Measurements from ENCODE around the gene MIB1. TPM values are rescaled to one million over a fixed set of nuclear protein-coding genes. Genes with fewer than 3 reads are reported as not detected.

The MIB1 gene
- total and polyA plus RNA-seq, 2 experiments from 2014 or later, result 10.8 to 56.7 TPM

- Histone ChIP-seq H3K4me1 (ENCODE audit: insufficient read depth) (no peaks in the 10 kb centered on the region), H3K27me3 (ENCODE audit: insufficient read depth) (no peaks in the 10 kb centered on the region), H3F3A (replicated peaks; ENCODE audit: low read depth) (no peaks in the 10 kb centered on the region), H2AFZ (no peak overlapping the region), H3K36me3 (ENCODE audit: insufficient read depth) (peaks cover 11% of the 10 kb centered on the region; the same call in 1 of the 2 replicates), H3K4me3 (no peak overlapping the region), H4K20me1 (replicated peaks; ENCODE audit: insufficient read depth) (0 out of 2 replicates have a peak, but pooled peaks cover 3% of the 10 kb centered on the region), H3K4me2 (no peak overlapping the region), H3K79me2 (replicated peaks; ENCODE audit: insufficient read depth) (no peaks in the 10 kb centered on the region), H3K9me2 (ENCODE audit: insufficient read depth) (no peaks in the 10 kb centered on the region), H3K27ac (ENCODE audit: low read depth) (no peak overlapping the region)
- no peaks in the 10 kb centered on the region for H3K4me1 Mint-ChIP-seq
- DNase-seq (ENCODE audit: low spot score), result no peak
- H3K27ac Mint-ChIP-seq, result no peak overlapping the region
- H3K27me3 Mint-ChIP-seq (ENCODE audit: insufficient read depth, low read depth, poor library complexity), result no peaks in the 10 kb centered on the region
- no peaks in the 10 kb centered on the region for H3K9me3 Mint-ChIP-seq
- no peak for ATAC-seq
- peaks cover 14% of the 10 kb centered on the region; the same call in 2 of the 3 replicates for H3K36me3 Mint-ChIP-seq (ENCODE audit: low read depth)
- H3K4me3 Mint-ChIP-seq, result no peak overlapping the region
- TF ChIP-seq ZNF114 (CRISPR knock-in tag; IDR thresholded peaks at IDR 0.05), result no peak
- no peak for TF ChIP-seq JUNB (IDR thresholded peaks at IDR 0.05; ENCODE audit: unreplicated experiment)
- no peak for TF ChIP-seq EZH2phosphoT487 (IDR thresholded peaks at IDR 0.05; ENCODE audit: unreplicated experiment)
- no peak for TF ChIP-seq EZH2 (IDR thresholded peaks at IDR 0.05; ENCODE audit: low read depth, unreplicated experiment)
- TF ChIP-seq, protein P1, sequence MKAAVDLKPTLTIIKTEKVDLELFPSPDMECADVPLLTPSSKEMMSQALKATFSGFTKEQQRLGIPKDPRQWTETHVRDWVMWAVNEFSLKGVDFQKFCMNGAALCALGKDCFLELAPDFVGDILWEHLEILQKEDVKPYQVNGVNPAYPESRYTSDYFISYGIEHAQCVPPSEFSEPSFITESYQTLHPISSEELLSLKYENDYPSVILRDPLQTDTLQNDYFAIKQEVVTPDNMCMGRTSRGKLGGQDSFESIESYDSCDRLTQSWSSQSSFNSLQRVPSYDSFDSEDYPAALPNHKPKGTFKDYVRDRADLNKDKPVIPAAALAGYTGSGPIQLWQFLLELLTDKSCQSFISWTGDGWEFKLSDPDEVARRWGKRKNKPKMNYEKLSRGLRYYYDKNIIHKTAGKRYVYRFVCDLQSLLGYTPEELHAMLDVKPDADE (IDR thresholded peaks at IDR 0.05), result no peak
- TF ChIP-seq CREB1 (CRISPR knock-in tag; IDR thresholded peaks at IDR 0.05; ENCODE audit: low read depth), result no peak
- no peak for TF ChIP-seq REST (IDR thresholded peaks at IDR 0.05; ENCODE audit: unreplicated experiment)
- TF ChIP-seq NANOG (IDR thresholded peaks at IDR 0.05; ENCODE audit: borderline replicate concordance), result no peak
- TF ChIP-seq, protein P2, sequence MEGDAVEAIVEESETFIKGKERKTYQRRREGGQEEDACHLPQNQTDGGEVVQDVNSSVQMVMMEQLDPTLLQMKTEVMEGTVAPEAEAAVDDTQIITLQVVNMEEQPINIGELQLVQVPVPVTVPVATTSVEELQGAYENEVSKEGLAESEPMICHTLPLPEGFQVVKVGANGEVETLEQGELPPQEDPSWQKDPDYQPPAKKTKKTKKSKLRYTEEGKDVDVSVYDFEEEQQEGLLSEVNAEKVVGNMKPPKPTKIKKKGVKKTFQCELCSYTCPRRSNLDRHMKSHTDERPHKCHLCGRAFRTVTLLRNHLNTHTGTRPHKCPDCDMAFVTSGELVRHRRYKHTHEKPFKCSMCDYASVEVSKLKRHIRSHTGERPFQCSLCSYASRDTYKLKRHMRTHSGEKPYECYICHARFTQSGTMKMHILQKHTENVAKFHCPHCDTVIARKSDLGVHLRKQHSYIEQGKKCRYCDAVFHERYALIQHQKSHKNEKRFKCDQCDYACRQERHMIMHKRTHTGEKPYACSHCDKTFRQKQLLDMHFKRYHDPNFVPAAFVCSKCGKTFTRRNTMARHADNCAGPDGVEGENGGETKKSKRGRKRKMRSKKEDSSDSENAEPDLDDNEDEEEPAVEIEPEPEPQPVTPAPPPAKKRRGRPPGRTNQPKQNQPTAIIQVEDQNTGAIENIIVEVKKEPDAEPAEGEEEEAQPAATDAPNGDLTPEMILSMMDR (conservative IDR thresholded peaks at IDR 0.05; ENCODE audit: low read depth in 2 of 2), result no peak
- TF ChIP-seq, protein P3, sequence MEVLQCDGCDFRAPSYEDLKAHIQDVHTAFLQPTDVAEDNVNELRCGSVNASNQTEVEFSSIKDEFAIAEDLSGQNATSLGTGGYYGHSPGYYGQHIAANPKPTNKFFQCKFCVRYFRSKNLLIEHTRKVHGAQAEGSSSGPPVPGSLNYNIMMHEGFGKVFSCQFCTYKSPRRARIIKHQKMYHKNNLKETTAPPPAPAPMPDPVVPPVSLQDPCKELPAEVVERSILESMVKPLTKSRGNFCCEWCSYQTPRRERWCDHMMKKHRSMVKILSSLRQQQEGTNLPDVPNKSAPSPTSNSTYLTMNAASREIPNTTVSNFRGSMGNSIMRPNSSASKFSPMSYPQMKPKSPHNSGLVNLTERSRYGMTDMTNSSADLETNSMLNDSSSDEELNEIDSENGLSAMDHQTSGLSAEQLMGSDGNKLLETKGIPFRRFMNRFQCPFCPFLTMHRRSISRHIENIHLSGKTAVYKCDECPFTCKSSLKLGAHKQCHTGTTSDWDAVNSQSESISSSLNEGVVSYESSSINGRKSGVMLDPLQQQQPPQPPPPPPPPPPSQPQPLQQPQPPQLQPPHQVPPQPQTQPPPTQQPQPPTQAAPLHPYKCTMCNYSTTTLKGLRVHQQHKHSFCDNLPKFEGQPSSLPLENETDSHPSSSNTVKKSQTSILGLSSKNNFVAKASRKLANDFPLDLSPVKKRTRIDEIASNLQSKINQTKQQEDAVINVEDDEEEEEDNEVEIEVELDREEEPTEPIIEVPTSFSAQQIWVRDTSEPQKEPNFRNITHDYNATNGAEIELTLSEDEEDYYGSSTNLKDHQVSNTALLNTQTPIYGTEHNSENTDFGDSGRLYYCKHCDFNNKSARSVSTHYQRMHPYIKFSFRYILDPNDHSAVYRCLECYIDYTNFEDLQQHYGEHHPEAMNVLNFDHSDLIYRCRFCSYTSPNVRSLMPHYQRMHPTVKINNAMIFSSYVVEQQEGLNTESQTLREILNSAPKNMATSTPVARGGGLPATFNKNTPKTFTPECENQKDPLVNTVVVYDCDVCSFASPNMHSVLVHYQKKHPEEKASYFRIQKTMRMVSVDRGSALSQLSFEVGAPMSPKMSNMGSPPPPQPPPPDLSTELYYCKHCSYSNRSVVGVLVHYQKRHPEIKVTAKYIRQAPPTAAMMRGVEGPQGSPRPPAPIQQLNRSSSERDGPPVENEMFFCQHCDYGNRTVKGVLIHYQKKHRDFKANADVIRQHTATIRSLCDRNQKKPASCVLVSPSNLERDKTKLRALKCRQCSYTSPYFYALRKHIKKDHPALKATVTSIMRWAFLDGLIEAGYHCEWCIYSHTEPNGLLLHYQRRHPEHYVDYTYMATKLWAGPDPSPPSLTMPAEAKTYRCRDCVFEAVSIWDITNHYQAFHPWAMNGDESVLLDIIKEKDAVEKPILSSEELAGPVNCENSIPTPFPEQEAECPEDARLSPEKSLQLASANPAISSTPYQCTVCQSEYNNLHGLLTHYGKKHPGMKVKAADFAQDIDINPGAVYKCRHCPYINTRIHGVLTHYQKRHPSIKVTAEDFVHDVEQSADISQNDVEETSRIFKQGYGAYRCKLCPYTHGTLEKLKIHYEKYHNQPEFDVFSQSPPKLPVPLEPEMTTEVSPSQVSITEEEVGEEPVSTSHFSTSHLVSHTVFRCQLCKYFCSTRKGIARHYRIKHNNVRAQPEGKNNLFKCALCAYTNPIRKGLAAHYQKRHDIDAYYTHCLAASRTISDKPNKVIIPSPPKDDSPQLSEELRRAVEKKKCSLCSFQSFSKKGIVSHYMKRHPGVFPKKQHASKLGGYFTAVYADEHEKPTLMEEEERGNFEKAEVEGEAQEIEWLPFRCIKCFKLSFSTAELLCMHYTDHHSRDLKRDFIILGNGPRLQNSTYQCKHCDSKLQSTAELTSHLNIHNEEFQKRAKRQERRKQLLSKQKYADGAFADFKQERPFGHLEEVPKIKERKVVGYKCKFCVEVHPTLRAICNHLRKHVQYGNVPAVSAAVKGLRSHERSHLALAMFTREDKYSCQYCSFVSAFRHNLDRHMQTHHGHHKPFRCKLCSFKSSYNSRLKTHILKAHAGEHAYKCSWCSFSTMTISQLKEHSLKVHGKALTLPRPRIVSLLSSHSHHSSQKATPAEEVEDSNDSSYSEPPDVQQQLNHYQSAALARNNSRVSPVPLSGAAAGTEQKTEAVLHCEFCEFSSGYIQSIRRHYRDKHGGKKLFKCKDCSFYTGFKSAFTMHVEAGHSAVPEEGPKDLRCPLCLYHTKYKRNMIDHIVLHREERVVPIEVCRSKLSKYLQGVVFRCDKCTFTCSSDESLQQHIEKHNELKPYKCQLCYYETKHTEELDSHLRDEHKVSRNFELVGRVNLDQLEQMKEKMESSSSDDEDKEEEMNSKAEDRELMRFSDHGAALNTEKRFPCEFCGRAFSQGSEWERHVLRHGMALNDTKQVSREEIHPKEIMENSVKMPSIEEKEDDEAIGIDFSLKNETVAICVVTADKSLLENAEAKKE (CRISPR knock-in tag; IDR thresholded peaks at IDR 0.05), result no peak
- no peak for TF ChIP-seq ZNF331 (CRISPR knock-in tag; IDR thresholded peaks at IDR 0.05; ENCODE audit: low read depth)
- no peak for TF ChIP-seq STAT1 (IDR thresholded peaks at IDR 0.05; ENCODE audit: unreplicated experiment)
These were observed 113.4 kb downstream of the MIB1 start for GRCh38 chr18:21853775-21854552.

Measured in GM23338 (cell line).